ENCODE measurements around the gene FAM83G.

Gene FAM83G

DNA sequence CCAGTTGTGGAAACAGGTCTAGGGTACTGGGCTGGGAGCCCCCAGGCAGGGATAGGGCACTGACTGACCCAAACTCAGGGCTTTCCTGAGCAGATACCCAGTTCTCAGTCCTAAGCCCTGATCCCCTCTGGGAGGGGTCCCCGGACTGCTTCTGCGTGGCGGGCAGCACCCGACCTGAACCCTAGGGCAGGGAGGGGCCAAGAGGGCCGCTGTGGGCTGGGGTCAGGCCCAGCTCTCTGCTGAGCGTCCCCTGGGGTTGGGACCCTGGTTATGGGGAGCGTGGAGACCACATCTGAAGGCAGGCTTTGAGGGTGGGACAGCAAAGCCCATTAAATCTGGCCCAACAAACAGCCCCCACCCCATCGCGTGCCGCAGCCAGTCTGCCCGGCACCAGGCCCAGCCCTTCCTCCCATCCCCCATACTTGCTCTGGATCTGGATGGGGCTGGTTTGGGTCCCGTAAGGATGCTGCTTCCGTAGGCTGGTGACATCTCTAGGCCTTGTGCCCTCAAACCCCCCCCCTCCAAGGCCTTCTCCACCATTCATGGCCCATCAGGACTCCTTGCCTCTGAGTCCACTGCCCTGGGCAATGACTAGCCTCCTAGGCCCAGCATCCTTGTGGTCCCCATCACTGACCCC lies 691 bp upstream of the FAM83G start:
- DNase-seq: no peak

GRCh38 chr17:19003543-19004420 lies 782 bp downstream of the FAM83G start:
- peak; percentile 55 for DNase-seq

DNA sequence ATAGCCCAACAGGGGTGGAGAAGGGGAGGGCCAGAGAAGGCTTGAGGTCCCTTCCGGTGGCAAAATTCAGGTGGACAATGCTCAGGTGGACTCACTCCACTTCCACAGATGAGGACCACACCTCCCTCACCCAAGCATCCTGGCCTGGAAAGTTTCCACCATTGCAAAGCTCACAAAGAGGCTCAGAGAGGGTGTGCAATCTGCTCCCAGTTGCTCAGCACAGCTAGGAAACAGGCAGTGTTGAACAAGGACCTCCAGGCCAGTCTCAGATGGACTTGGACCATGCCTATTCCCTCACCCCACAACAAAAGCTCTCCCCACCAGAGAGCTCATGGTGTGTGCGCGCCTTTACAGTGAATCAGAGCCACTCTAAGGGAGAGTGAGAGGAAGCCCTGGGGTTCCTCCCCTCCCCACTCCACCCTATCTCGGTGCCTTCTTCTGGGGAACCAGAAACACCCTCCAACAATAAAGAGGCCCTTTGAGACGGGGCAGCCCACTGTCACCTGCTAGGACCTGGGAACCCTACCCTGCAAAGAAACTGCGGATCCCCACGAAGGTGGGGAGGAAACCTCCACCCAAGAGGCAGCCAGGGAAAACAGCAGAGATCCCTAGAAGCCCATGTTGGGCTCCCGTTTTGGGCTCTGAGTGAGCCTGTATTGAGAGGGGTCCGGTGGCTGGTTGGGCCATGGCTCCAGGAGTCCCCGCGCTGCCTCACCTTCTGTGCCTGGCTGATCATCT lies 1.6 kb downstream of the FAM83G start:
- DNase-seq: no peak

DNA sequence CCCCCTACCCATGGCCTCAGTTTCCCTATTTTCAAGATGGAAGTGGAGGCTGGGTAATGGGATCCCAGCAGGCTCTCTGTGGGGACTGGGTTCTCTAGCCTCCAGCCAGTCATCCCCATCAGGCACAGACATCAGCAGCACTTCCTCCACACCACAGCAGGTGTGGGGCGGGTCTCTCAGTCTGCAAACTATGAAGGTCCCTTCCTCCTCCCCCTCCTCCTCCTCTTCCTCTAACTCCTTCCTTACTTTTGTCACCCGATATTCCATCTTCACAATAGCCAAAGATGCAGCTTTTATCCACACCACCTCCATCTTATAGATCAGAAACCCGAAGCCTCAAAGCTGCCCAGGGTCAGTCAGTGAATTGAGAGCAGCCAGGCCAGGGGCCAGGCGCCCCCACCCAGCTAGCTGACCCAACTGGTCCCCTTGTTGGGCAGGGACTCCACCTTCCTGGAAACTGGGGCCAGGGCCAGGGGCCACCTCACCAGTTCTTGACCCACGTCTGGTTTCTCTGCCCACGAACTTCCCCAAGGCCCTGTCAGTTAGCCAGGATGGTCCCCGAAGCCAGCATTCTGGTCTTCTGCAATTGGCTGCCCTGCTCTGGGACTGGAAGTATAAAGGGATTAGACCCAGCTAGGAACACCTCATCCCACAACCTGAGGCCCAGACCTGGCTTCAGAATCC lies 2.5 kb downstream of the FAM83G start:
- DNase-seq: no peak

GRCh38 chr17:19000531-19001325 lies 3.8 kb downstream of the FAM83G start:
- DNase-seq: no peak

DNA sequence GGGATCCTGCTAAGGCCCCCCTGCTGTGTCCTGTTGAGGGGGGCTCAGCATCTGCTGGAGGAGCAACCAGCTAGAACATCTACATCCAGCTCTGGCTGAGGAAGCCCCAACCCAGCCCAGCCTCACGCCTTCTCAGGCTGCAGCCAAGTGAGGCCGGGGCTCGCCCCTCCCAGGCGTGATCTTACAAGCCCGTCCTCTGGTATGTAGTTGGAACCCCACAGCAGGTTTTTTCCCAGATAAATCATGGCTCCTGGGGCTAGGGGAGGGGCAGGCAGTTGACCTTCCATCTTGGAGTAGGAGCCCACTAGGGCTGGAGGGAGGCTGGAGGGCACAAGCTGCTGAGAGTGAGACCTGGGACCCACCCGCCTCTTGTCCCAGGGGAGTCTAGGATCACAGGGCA lies 4.7 kb downstream of the FAM83G start:
- no peak for DNase-seq

GRCh38 chr17:18999394-18999793 lies 5.2 kb downstream of the FAM83G start:
- DNase-seq: no peak

DNA sequence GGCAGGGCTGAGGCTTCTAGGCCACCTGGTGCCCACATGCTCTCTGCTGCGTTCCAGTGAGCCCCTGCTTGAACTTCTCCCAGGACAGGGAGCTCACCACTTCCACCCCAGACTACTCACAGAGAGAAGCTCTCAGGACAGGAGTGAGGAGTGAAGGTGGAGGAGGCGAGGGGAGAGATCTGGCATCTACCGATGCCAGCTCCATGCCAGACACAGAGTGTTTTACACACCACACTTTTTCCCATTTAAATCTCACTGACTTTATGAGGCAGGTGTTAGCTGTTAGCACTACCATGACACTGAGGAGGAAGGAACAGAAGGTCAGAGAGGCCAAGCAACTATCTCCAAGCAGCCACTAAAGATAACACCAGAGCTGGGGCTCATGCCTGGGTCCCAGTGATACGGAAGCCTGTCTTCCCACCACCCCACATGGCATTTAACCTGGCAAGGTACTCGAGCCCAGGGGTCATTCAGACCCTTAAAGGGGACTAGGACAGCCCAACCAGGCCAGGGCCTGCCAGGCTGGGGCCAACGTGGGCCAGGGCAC lies 6.8 kb downstream of the FAM83G start:
- DNase-seq: no peak

DNA sequence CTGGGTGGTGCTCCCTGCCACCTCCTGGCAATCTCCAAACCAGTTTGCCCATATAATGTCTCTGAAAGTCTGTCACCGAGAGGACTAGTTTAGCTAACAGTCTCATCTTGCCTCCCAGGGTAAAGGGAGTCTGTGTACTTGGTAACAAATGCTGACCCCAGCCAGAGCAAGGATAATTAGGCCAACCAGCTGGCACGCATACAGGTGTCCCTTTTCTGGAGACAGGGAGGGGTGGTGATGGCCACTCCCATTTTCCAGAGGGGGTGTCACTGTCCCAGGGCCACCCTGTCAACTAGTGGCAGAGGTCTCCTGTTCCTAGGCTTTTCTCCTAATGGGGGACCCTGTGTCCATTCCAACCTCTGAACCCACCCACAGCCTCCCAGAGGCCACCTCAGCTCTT lies 8.1 kb downstream of the FAM83G start:
- no peak for DNase-seq

DNA sequence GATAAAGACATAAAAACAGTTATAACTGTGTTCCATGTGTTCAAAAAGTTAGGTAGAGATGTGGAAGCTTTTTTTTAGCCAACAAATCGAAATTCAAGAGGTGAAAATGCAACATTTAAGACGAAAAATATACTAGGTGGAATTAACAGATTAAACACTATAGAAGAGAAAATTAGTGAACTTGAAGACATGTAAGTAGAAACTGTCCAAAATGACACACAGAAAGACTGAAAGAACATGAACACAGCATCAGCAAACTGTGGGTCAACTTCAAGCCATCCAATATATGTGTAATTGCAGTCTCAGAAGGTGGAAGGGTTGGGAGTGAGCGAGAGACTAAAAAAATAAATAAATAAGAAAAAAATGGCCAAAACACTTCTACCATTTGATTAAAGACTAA lies 9.3 kb downstream of the FAM83G start:
- no peak for DNase-seq

GRCh38 chr17:18994631-18995030 lies 9.9 kb downstream of the FAM83G start:
- no peak for DNase-seq

- no peak for DNase-seq
These were observed 10.5 kb downstream of the FAM83G start for GRCh38 chr17:18993905-18994526.

DNA sequence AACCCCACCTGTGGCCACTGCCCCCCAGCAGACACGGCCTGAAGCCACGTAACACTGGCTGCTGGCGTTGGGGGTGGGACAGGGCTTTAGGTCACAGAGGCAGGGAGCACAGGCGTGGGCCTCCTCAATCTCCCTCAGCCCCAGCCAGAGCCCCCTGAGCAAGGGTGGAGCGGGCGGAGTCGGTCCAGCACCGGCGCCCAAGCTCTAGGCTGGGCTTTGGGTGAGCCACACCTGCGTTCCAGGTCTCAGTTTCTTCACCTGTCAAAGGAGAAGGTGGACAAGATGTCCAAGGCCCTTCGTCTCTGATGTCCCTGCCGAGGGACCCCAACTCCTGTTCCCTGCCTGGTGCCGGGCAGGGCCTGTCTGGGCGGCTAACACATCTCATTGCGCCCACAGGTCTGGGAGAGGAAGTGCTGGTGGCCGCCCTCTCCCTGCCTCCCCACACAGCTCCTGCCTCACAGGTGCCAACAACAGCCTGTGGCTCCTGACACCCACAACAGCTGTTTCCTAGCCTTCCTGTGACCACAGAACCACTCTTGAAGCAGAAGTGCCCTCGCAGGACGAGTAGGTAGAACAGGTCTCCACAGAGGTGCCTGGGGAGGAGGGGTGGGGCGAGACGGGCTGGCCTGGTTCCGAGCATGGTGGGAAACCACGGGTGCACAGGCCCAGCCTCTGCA lies 12.0 kb downstream of the FAM83G start:
- DNase-seq: no peak

- no peak for DNase-seq
These were observed 12.8 kb downstream of the FAM83G start for GRCh38 chr17:18991531-18992315.

GRCh38 chr17:18990331-18990730 lies 14.2 kb downstream of the FAM83G start:
- no peak for DNase-seq

GRCh38 chr17:18988546-18989173 lies 15.9 kb downstream of the FAM83G start:
- no peak for DNase-seq

GRCh38 chr17:18987862-18988545 lies 16.6 kb downstream of the FAM83G start:
- no peak for DNase-seq

GRCh38 chr17:18987230-18987610 lies 17.3 kb downstream of the FAM83G start:
- no peak for DNase-seq
